ENCODE data around the gene DYNC1H1.

Gene DYNC1H1

DNA sequence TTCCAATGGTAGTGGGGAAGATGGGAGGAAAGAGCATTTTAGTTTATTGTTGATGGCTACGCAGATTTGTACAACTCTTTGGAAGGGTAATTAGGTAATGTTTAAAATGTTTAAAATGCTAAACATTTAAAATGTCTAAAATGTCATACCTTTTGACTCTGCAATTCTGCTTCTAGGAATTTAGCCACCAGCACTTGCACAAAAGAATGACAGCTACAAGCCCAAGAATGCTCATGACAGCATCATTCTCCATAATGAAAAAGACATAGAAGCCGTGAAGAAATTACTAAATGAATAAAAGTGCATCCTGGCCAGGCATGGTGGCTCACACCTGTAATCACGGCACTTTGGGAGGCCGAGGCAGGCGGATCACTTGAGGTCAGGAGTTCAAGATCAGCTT lies 19.9 kb upstream of the DYNC1H1 start:
- no peak overlapping the region for H3K9ac ChIP-seq (ENCODE audit: low read length in 2 of 2)
- H3K27me3 ChIP-seq (ENCODE audit: control insufficient read depth in 1 of 2, insufficient read depth in 2 of 2, low read length in 2 of 2): peaks cover 5 to 9% of the 10 kb centered on the region in 2 donors
- no peaks in the 10 kb centered on the region for H3K36me3 ChIP-seq (ENCODE audit: control insufficient read depth in 2 of 2, insufficient read depth in 2 of 2, low read length in 2 of 2)
- no peaks in the 10 kb centered on the region for H3K9me3 ChIP-seq (ENCODE audit: control insufficient read depth in 2 of 2, low read length in 2 of 2)
- peaks cover 13% of the 10 kb centered on the region for H3K4me1 ChIP-seq (ENCODE audit: control insufficient read depth, insufficient read depth, low read length)
- H3K4me3 ChIP-seq (ENCODE audit: low read length in 2 of 2): no peak overlapping the region
- no peak overlapping the region for H3K27ac ChIP-seq (ENCODE audit: low read length)

DNA sequence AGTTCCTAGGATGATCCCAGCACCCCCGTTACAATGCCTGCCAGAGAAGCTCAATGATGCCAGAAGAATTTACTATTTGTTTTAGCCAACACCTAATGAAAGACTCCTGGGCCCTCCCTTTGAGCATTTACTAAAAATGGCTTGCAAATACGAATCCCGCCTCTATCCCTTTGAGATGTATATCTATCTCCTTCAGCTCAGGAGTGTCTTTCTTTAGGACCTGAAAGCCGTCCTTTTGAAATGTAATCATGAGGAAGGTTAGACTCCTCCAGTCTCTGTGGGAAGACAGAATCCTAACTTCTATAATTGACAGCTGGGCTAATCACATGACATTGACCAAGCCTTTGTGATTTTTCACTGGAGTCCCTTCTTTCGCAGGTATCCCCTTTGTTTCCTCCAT lies 19.2 kb upstream of the DYNC1H1 start:
- no peaks in the 10 kb centered on the region for H3K9me3 ChIP-seq (ENCODE audit: control insufficient read depth in 2 of 2, low read length in 2 of 2)
- peaks cover 17% of the 10 kb centered on the region for H3K4me1 ChIP-seq (ENCODE audit: control insufficient read depth, insufficient read depth, low read length)
- H3K9ac ChIP-seq (ENCODE audit: low read length in 2 of 2): peak overlapping the region in 1 of 2 donors; percentile 36
- H3K27me3 ChIP-seq (ENCODE audit: control insufficient read depth in 1 of 2, insufficient read depth in 2 of 2, low read length in 2 of 2): peaks cover 5 to 9% of the 10 kb centered on the region in 2 donors
- H3K36me3 ChIP-seq (ENCODE audit: control insufficient read depth in 2 of 2, insufficient read depth in 2 of 2, low read length in 2 of 2): no peaks in the 10 kb centered on the region
- H3K4me3 ChIP-seq (ENCODE audit: low read length in 2 of 2): no peak overlapping the region
- H3K27ac ChIP-seq (ENCODE audit: low read length): no peak overlapping the region

DNA sequence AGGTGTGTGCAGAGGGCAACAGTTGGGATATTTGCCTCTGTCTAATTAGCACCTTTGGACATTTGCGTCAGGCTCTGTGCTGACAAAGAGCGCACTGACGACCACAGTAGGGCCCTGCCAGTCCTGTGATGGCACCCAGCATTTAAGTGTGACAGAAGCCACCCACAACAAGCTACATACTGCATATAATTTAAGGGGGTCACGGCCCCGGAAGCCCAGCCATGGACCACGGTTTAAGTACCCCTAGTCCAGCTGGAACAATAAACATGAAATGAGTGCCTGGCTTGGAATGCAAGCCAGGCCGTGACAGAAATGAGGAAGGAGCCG lies 16.8 kb upstream of the DYNC1H1 start:
- H3K4me3 ChIP-seq (ENCODE audit: low read length in 2 of 2): peak overlapping the region; percentile 97 to 98
- peaks cover 5 to 6% of the 10 kb centered on the region in 2 donors for H3K27me3 ChIP-seq (ENCODE audit: control insufficient read depth in 1 of 2, insufficient read depth in 2 of 2, low read length in 2 of 2)
- peak overlapping the region; percentile 85 to 100 for H3K9ac ChIP-seq (ENCODE audit: low read length in 2 of 2)
- H3K4me1 ChIP-seq (ENCODE audit: control insufficient read depth, insufficient read depth, low read length): peaks cover 20% of the 10 kb centered on the region
- H3K36me3 ChIP-seq (ENCODE audit: control insufficient read depth in 2 of 2, insufficient read depth in 2 of 2, low read length in 2 of 2): no peaks in the 10 kb centered on the region
- no peaks in the 10 kb centered on the region for H3K9me3 ChIP-seq (ENCODE audit: control insufficient read depth in 2 of 2, low read length in 2 of 2)
- H3K27ac ChIP-seq (ENCODE audit: low read length): peak overlapping the region; percentile 98

DNA sequence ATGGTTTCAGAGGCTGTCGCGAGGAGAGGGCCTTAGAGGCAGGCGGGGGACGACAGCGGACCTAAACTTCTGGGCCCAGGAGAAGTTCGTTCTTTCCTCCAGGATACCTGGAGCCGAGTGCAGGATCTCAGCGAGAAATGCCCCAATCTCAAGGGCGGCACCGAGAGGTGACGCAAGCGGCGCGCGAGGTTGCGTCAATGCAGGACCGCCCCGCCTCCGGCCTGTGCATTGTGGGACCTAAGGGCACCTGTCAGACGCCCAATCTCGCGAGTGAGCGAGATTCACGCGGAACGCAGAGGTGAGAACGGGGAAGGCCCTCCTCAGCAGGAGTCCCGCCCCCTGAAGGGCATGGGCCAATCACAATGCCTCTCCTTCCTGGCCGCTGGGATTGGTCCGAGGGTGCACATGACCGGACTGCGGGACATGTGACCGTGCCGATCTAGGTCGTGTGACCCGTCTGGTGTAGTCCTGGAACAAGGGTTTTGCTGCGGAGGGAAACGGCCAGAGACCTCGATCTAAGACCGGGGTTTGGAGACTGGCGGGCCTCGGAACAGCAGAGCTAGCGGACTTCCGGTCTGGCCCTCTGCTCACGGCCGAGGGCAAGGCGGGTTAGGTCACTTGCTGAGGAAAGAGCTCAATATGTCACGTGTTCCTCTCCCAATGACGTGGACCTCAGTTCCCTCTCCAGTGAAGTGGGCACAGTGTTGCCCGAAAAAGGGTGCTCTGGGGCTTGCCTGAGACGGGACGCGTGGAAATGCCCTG lies 16.3 kb upstream of the DYNC1H1 start:
- peak overlapping the region; percentile 97 to 98 for H3K4me3 ChIP-seq (ENCODE audit: low read length in 2 of 2)
- H3K27ac ChIP-seq (ENCODE audit: low read length): peak overlapping the region; percentile 98
- peaks cover 3 to 5% of the 10 kb centered on the region in 2 donors for H3K27me3 ChIP-seq (ENCODE audit: control insufficient read depth in 1 of 2, insufficient read depth in 2 of 2, low read length in 2 of 2)
- peaks cover 20% of the 10 kb centered on the region for H3K4me1 ChIP-seq (ENCODE audit: control insufficient read depth, insufficient read depth, low read length)
- H3K9me3 ChIP-seq (ENCODE audit: control insufficient read depth in 2 of 2, low read length in 2 of 2): no peaks in the 10 kb centered on the region
- peak overlapping the region; percentile 98 to 100 for H3K9ac ChIP-seq (ENCODE audit: low read length in 2 of 2)
- no peaks in the 10 kb centered on the region for H3K36me3 ChIP-seq (ENCODE audit: control insufficient read depth in 2 of 2, insufficient read depth in 2 of 2, low read length in 2 of 2)

DNA sequence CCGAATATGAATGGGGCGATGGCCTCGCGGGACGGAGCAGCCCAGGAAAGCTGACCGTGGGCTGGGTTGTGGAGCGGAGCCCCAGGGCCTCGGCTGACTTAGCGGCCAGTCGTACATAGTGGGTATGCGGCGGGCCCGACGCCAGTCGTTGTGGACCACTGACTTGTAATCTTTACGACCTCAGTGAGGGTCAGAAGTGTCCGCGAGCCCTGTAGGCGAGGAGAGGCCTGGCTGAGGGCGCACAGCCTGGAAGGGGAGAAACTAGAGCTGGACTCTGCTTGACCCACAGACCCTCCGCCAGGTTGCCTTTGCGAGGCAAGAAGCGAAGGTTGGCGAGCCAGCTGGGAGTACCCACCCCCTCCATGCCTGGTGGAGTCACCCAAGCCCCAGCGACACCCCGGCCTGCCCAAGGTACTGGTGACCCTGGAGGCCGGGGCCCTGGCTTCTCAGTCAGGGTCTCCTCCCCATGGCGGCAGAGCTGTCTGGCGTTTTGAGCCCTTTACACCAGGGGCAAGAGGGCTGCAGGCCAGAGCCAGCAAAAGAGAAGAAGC lies 15.6 kb upstream of the DYNC1H1 start:
- H3K27ac ChIP-seq (ENCODE audit: low read length): peak overlapping the region; percentile 98
- no peaks in the 10 kb centered on the region for H3K9me3 ChIP-seq (ENCODE audit: control insufficient read depth in 2 of 2, low read length in 2 of 2)
- peaks cover 3 to 5% of the 10 kb centered on the region in 2 donors for H3K27me3 ChIP-seq (ENCODE audit: control insufficient read depth in 1 of 2, insufficient read depth in 2 of 2, low read length in 2 of 2)
- no peaks in the 10 kb centered on the region for H3K36me3 ChIP-seq (ENCODE audit: control insufficient read depth in 2 of 2, insufficient read depth in 2 of 2, low read length in 2 of 2)
- peak overlapping the region; percentile 97 to 98 for H3K4me3 ChIP-seq (ENCODE audit: low read length in 2 of 2)
- peak overlapping the region; percentile 98 for H3K9ac ChIP-seq (ENCODE audit: low read length in 2 of 2)
- H3K4me1 ChIP-seq (ENCODE audit: control insufficient read depth, insufficient read depth, low read length): peaks cover 20% of the 10 kb centered on the region

DNA sequence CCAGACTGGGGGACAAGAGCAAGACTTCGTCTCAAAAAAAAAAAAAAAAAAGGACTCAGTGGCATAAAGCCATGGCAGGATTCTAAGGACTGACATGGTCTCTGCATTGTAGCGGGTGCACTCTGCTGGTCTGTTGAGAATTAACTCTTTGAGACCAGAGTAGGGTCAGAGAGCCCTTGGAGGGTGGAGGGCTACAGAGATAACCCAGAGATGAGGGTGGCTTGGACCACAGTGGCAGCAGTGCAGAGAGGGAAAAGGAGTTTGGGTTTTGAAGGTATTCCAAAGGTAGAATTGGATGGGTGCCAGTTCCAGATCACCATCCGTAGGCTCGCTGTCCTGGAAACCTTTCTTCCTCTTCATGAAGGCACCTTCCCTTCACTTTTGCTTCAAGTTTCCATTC lies 14.3 kb upstream of the DYNC1H1 start:
- H3K36me3 ChIP-seq (ENCODE audit: control insufficient read depth in 2 of 2, insufficient read depth in 2 of 2, low read length in 2 of 2): no peaks in the 10 kb centered on the region
- no peak overlapping the region for H3K27ac ChIP-seq (ENCODE audit: low read length)
- H3K9me3 ChIP-seq (ENCODE audit: control insufficient read depth in 2 of 2, low read length in 2 of 2): no peaks in the 10 kb centered on the region
- no peak overlapping the region for H3K4me3 ChIP-seq (ENCODE audit: low read length in 2 of 2)
- H3K9ac ChIP-seq (ENCODE audit: low read length in 2 of 2): peak overlapping the region in 1 of 2 donors; percentile 14
- peaks cover 3% of the 10 kb centered on the region in 2 donors for H3K27me3 ChIP-seq (ENCODE audit: control insufficient read depth in 1 of 2, insufficient read depth in 2 of 2, low read length in 2 of 2)
- peaks cover 20% of the 10 kb centered on the region for H3K4me1 ChIP-seq (ENCODE audit: control insufficient read depth, insufficient read depth, low read length)

DNA sequence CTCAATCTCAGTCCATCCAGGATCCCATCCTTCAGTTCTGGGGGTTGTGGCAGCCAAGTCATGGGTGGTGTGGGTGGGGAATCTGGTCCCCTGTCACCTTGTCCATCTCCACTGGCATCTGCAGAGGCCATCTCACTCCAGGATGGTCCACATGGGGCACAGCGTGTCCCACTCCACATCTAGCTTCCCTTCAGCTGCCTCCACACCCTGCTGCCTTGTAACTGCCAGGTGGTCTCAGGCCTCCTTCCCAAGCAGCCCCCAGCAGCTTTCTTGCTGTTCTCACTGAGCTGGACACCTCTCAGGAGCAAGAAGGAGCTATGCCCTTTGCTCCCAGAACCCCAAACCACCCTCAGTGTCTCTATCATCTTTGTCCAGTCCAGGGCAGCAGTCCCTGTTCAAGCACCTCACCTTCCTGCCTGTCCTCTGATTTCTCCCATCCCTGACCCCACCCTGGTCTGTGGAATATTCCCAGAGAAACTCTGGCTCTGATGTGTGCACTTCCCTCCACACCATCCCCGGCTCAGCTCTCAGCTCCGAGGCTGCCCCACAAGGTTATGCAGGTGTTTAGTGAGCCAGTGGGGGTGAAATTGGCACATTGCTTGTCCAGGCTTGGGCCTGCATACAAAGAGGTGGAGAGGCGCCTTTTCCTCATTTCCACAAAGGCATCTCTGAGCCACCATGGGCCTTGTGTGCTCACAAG lies 13.7 kb upstream of the DYNC1H1 start:
- no peak overlapping the region for H3K4me3 ChIP-seq (ENCODE audit: low read length in 2 of 2)
- no peak overlapping the region for H3K27ac ChIP-seq (ENCODE audit: low read length)
- H3K9me3 ChIP-seq (ENCODE audit: control insufficient read depth in 2 of 2, low read length in 2 of 2): no peaks in the 10 kb centered on the region
- H3K9ac ChIP-seq (ENCODE audit: low read length in 2 of 2): no peak overlapping the region
- no peaks in the 10 kb centered on the region for H3K36me3 ChIP-seq (ENCODE audit: control insufficient read depth in 2 of 2, insufficient read depth in 2 of 2, low read length in 2 of 2)
- H3K27me3 ChIP-seq (ENCODE audit: control insufficient read depth in 1 of 2, insufficient read depth in 2 of 2, low read length in 2 of 2): peaks cover 2 to 3% of the 10 kb centered on the region in 2 donors
- peaks cover 20% of the 10 kb centered on the region for H3K4me1 ChIP-seq (ENCODE audit: control insufficient read depth, insufficient read depth, low read length)

DNA sequence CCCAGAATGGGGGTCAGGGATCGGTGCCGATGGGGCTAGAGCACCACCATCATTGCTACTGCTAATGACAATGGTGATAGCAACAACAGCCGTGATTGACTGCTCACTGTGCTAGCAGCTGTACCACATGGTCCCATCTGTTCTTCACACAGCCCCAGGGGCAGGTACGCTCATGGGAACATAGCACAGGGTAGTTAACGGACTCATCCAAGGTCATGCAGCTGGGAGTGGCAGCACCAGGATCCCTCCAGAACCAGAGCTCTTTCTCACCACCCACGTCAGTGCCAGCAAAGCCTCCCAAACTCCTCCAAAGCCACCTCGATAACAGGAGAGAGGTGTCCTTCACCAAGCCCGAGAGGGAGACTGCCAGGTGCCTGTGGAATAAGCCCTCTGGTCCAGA lies 11.2 kb upstream of the DYNC1H1 start:
- no peaks in the 10 kb centered on the region for H3K36me3 ChIP-seq (ENCODE audit: control insufficient read depth in 2 of 2, insufficient read depth in 2 of 2, low read length in 2 of 2)
- peaks cover 16% of the 10 kb centered on the region for H3K4me1 ChIP-seq (ENCODE audit: control insufficient read depth, insufficient read depth, low read length)
- H3K4me3 ChIP-seq (ENCODE audit: low read length in 2 of 2): no peak overlapping the region
- no peak overlapping the region for H3K9ac ChIP-seq (ENCODE audit: low read length in 2 of 2)
- H3K27ac ChIP-seq (ENCODE audit: low read length): no peak overlapping the region
- H3K27me3 ChIP-seq (ENCODE audit: control insufficient read depth in 1 of 2, insufficient read depth in 2 of 2, low read length in 2 of 2): no peaks in the 10 kb centered on the region
- no peaks in the 10 kb centered on the region for H3K9me3 ChIP-seq (ENCODE audit: control insufficient read depth in 2 of 2, low read length in 2 of 2)

DNA sequence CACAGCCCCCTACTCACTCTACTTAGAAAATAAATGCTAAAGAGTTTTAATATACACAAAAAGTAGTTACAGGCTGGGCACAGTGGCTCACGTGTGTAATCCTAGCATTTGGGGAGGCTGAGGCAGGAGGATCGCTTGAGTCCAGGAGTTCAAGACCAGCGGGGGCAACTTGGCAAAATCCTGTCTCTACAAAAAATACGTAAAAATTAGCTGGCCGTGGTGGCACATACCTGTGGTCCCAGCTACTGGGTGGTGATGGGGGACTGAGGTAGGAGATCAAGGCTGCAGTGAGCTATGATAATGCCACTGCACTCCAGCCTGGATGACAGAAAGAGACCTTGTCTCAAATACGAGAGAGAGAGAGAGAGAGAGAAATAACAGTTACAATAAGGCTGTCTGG lies 9.9 kb upstream of the DYNC1H1 start:
- Histone ChIP-seq H3K9ac (ENCODE audit: low read length in 2 of 2) (no peak overlapping the region), H3K27me3 (ENCODE audit: control insufficient read depth in 1 of 2, insufficient read depth in 2 of 2, low read length in 2 of 2) (no peaks in the 10 kb centered on the region), H3K4me3 (ENCODE audit: low read length in 2 of 2) (no peak overlapping the region), H3K27ac (ENCODE audit: low read length) (no peak overlapping the region), H3K36me3 (ENCODE audit: control insufficient read depth in 2 of 2, insufficient read depth in 2 of 2, low read length in 2 of 2) (no peaks in the 10 kb centered on the region), H3K9me3 (ENCODE audit: control insufficient read depth in 2 of 2, low read length in 2 of 2) (no peaks in the 10 kb centered on the region), H3K4me1 (ENCODE audit: control insufficient read depth, insufficient read depth, low read length) (peaks cover 6% of the 10 kb centered on the region)

DNA sequence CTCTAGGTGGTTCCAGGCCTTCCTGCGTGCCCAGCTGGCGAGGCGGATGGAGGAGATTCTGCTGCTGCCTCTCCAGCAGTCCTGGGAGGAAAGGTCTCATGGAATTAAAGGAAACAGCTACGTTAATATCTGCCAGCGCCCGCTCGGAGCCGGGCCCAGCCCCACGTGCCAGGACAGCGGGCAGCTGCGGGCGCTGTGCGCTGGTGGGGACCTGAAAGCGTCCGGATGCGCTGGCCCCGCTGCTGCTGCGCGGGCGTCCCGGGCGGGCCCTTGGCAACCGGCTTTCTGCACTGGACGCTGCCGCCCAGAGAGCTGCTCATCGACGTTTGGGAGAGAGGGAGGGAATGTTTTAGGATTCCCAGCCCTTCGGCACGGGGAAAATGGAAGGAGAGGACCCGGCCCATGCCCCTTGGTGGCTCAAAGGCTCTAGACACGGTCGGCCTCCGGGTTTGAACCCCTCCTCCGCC lies 8.6 kb upstream of the DYNC1H1 start:
- H3K27ac ChIP-seq (ENCODE audit: low read length): no peak overlapping the region
- H3K9me3 ChIP-seq (ENCODE audit: control insufficient read depth in 2 of 2, low read length in 2 of 2): no peaks in the 10 kb centered on the region
- peaks cover under 1% of the 10 kb centered on the region for H3K4me1 ChIP-seq (ENCODE audit: control insufficient read depth, insufficient read depth, low read length)
- no peaks in the 10 kb centered on the region for H3K27me3 ChIP-seq (ENCODE audit: control insufficient read depth in 1 of 2, insufficient read depth in 2 of 2, low read length in 2 of 2)
- no peaks in the 10 kb centered on the region for H3K36me3 ChIP-seq (ENCODE audit: control insufficient read depth in 2 of 2, insufficient read depth in 2 of 2, low read length in 2 of 2)
- no peak overlapping the region for H3K4me3 ChIP-seq (ENCODE audit: low read length in 2 of 2)
- no peak overlapping the region for H3K9ac ChIP-seq (ENCODE audit: low read length in 2 of 2)
